SK-N-SH treated with all-trans-retinoic acid at 6 μM for 48 hours (cell line): Measurements from ENCODE around the gene KRT40.

ENCODE experiments used
- ATAC-seq: fragments of 200-7000 bp; cut with Tn5 transposase; 3 replicates; pipeline ENCODE4 v1.9.1; 2020; ENCODE audit warnings: mild to moderate bottlenecking, moderate library complexity
- ARNTL ChIP-seq: fragments of 450-650 bp; formaldehyde crosslinking; IDR thresholded peaks from 2 replicates; pipeline ENCODE4 v1.5.0; 2020; ENCODE audit warnings: low read depth, mild to moderate bottlenecking, moderate library complexity, borderline replicate concordance
- BACH2 ChIP-seq: fragments of 250-450 bp; sonication (Bioruptor Pico); IDR thresholded peaks from 2 replicates; pipeline ENCODE4 v1.9.0; 2021; ENCODE audit warnings: mild to moderate bottlenecking, borderline replicate concordance
- CREB5 ChIP-seq: fragments of 250-450 bp; sonication (Bioruptor Pico); IDR thresholded peaks from 2 replicates; pipeline ENCODE4 v1.5.1; 2020; ENCODE audit warnings: low read depth, mild to moderate bottlenecking, moderate library complexity
- CSDC2 ChIP-seq: fragments of 250-450 bp; sonication (Bioruptor Pico); IDR thresholded peaks from 2 replicates; pipeline ENCODE4 v1.5.0; 2020; ENCODE audit warnings: mild to moderate bottlenecking, moderate library complexity
- ESRRG ChIP-seq: fragments of 250-450 bp; sonication (Bioruptor Pico); IDR thresholded peaks from 2 replicates; pipeline ENCODE4 v1.6.1; 2021; ENCODE audit warnings: mild to moderate bottlenecking
- GLIS3 ChIP-seq: fragments of 250-450 bp; sonication (Bioruptor Pico); IDR thresholded peaks from 2 replicates; pipeline ENCODE4 v1.5.0; 2020; ENCODE audit warnings: mild to moderate bottlenecking, moderate library complexity
- ISL1 ChIP-seq: fragments of 250-450 bp; sonication (Bioruptor Pico); IDR thresholded peaks from 2 replicates; pipeline ENCODE4 v2.1.2; 2022; ENCODE audit warnings: mild to moderate bottlenecking, moderate library complexity
- POU6F1 ChIP-seq: fragments of 250-450 bp; sonication (Bioruptor Pico); IDR thresholded peaks from 2 replicates; pipeline ENCODE4 v1.8.0; 2021; ENCODE audit warnings: low read depth, mild to moderate bottlenecking, moderate library complexity, borderline replicate concordance
- PPARA ChIP-seq: fragments of 250-450 bp; sonication (Bioruptor Pico); IDR thresholded peaks from 2 replicates; pipeline ENCODE4 v1.5.0; 2020; ENCODE audit warnings: mild to moderate bottlenecking, borderline replicate concordance
- TOX ChIP-seq: fragments of 250-450 bp; sonication (Bioruptor Pico); IDR thresholded peaks from 2 replicates; pipeline ENCODE4 v1.8.0; 2021; ENCODE audit warnings: mild to moderate bottlenecking, moderate library complexity, borderline replicate concordance
- TSHZ2 ChIP-seq: fragments of 250-450 bp; sonication (Bioruptor Pico); IDR thresholded peaks from 2 replicates; pipeline ENCODE4 v1.5.0; 2020; ENCODE audit warnings: mild to moderate bottlenecking, moderate library complexity
- ZC3H10 ChIP-seq: fragments of 250-450 bp; sonication (Bioruptor Pico); IDR thresholded peaks from 2 replicates; pipeline ENCODE4 v1.5.1; 2021; ENCODE audit warnings: mild to moderate bottlenecking, moderate library complexity
- ZFP3 ChIP-seq: fragments of 250-450 bp; sonication (Bioruptor Pico); IDR thresholded peaks from 2 replicates; pipeline ENCODE4 v1.5.0; 2020; ENCODE audit warnings: mild to moderate bottlenecking, moderate library complexity
- ZFP30 ChIP-seq: fragments of 450-650 bp; formaldehyde crosslinking; IDR thresholded peaks from 2 replicates; pipeline ENCODE4 v1.5.0; 2022; ENCODE audit warnings: mild to moderate bottlenecking, moderate library complexity
- ZNF565 ChIP-seq: fragments of 450-650 bp; formaldehyde crosslinking; conservative IDR thresholded peaks from 2 replicates; pipeline ENCODE4 v1.5.0; 2020; ENCODE audit warnings: low read depth, mild to moderate bottlenecking, moderate library complexity
- ZNF70 ChIP-seq: fragments of 450-650 bp; formaldehyde crosslinking; IDR thresholded peaks from 2 replicates; pipeline ENCODE4 v1.5.0; 2020; ENCODE audit warnings: mild to moderate bottlenecking, moderate library complexity
- ZNF8 ChIP-seq: fragments of 450-650 bp; formaldehyde crosslinking; IDR thresholded peaks from 2 replicates; pipeline ENCODE4 v1.5.0; 2020; ENCODE audit warnings: mild to moderate bottlenecking, moderate library complexity
- TF ChIP-seq, protein P1 (sequence below): fragments of 250-450 bp; sonication (Bioruptor Pico); IDR thresholded peaks from 2 replicates; pipeline ENCODE4 v1.8.0; 2020; ENCODE audit warnings: mild to moderate bottlenecking, moderate library complexity, borderline replicate concordance

The KRT40 gene

DNA sequence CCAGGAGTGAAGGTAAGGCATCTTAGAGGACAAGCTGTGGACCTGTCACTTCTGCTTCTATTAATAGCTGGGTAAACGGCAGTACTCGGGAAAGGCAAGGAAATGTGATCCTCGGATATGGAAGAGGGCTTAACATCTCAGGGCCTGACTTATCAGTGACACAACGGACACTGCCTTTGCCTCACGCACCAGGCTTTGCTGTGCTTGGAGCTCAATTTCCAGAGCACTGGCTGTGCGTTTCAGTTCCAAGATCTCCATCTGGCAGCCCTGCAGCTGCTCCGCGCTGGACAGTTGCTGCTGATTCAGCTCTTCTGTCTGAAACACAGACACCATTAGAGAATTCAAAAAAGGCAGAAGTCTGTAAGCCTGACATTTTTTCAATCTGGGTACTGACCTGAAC, 3.5 kb downstream of the KRT40 start:
- peak; percentile 21 for ATAC-seq
- no peak for TF ChIP-seq BACH2
- TF ChIP-seq GLIS3 (CRISPR knock-in tag) = no peak
- no peak for TF ChIP-seq CSDC2 (CRISPR knock-in tag)
- TF ChIP-seq, protein P1, sequence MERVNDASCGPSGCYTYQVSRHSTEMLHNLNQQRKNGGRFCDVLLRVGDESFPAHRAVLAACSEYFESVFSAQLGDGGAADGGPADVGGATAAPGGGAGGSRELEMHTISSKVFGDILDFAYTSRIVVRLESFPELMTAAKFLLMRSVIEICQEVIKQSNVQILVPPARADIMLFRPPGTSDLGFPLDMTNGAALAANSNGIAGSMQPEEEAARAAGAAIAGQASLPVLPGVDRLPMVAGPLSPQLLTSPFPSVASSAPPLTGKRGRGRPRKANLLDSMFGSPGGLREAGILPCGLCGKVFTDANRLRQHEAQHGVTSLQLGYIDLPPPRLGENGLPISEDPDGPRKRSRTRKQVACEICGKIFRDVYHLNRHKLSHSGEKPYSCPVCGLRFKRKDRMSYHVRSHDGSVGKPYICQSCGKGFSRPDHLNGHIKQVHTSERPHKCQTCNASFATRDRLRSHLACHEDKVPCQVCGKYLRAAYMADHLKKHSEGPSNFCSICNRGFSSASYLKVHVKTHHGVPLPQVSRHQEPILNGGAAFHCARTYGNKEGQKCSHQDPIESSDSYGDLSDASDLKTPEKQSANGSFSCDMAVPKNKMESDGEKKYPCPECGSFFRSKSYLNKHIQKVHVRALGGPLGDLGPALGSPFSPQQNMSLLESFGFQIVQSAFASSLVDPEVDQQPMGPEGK (CRISPR knock-in tag) = no peak
- TF ChIP-seq ZFP30 (CRISPR knock-in tag) = no peak
- no peak for TF ChIP-seq ESRRG (CRISPR knock-in tag)
- no peak for TF ChIP-seq TOX (CRISPR knock-in tag)
- TF ChIP-seq ZNF8 = no peak
- TF ChIP-seq ISL1 (CRISPR knock-in tag) = no peak
- TF ChIP-seq ZFP3 (CRISPR knock-in tag) = no peak

DNA sequence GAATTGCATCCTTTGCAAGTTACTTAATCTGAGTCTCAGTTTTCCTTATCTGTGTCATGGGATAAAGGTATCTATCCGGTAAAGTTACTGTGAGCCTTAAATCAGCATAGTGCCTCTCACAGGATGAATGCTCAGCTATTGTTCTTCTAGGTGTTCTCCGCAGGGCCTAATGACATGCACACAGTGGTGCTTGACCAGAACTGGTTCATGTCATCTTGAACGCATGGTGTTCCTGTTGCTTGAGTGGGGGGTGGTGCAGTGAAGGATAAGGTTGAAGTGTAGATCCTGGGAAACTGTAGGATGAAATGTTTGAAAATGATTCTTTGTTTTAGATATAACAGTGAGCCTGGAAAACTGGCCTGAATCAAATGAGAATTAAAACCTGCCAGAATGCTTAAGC, 4.0 kb downstream of the KRT40 start:
- ATAC-seq = no peak
- TF ChIP-seq GLIS3 (CRISPR knock-in tag) = no peak
- no peak for TF ChIP-seq CREB5 (CRISPR knock-in tag)
- TF ChIP-seq TOX (CRISPR knock-in tag) = no peak
- TF ChIP-seq, all 23 proteins: peak for 0

GRCh38 chr17:40978575-40979151, 5.5 kb downstream of the KRT40 start:
- TF ChIP-seq GLIS3 (CRISPR knock-in tag) (no peak), CREB5 (CRISPR knock-in tag) (no peak), ARNTL (CRISPR knock-in tag) (no peak), ZNF565 (CRISPR knock-in tag) (no peak), TOX (CRISPR knock-in tag) (no peak), PPARA (CRISPR knock-in tag) (no peak), ZFP3 (CRISPR knock-in tag) (no peak), ZNF70 (CRISPR knock-in tag) (no peak), TSHZ2 (CRISPR knock-in tag) (no peak), ZC3H10 (no peak), ZFP30 (CRISPR knock-in tag) (no peak)
- ATAC-seq = no peak

- no peak for ATAC-seq
- TF ChIP-seq ZC3H10 (no peak), TOX (CRISPR knock-in tag) (no peak), POU6F1 (CRISPR knock-in tag) (no peak), TSHZ2 (CRISPR knock-in tag) (no peak), ISL1 (CRISPR knock-in tag) (no peak), ARNTL (CRISPR knock-in tag) (no peak), ZFP3 (CRISPR knock-in tag) (no peak), CSDC2 (CRISPR knock-in tag) (no peak), GLIS3 (CRISPR knock-in tag) (no peak), ZNF565 (CRISPR knock-in tag) (no peak), ZNF8 (no peak), ESRRG (CRISPR knock-in tag) (no peak)
- TF ChIP-seq, protein P1 (CRISPR knock-in tag) = no peak
These were observed 8.6 kb downstream of the KRT40 start for GRCh38 chr17:40975516-40975915.
